SW 1271 (cell line): ENCODE measurements around the gene LDHA.
"Not testable (repeated sequence)": the region's sequence is repeated elsewhere in the genome, so short reads cannot be mapped to it uniquely, and the experiment has no call there.

Source experiments
- DNase-seq, 2 experiments: peaks; one replicate each; lab custom pipeline; 2025; lab: John Stamatoyannopoulos, UW

LDHA gene

DNA sequence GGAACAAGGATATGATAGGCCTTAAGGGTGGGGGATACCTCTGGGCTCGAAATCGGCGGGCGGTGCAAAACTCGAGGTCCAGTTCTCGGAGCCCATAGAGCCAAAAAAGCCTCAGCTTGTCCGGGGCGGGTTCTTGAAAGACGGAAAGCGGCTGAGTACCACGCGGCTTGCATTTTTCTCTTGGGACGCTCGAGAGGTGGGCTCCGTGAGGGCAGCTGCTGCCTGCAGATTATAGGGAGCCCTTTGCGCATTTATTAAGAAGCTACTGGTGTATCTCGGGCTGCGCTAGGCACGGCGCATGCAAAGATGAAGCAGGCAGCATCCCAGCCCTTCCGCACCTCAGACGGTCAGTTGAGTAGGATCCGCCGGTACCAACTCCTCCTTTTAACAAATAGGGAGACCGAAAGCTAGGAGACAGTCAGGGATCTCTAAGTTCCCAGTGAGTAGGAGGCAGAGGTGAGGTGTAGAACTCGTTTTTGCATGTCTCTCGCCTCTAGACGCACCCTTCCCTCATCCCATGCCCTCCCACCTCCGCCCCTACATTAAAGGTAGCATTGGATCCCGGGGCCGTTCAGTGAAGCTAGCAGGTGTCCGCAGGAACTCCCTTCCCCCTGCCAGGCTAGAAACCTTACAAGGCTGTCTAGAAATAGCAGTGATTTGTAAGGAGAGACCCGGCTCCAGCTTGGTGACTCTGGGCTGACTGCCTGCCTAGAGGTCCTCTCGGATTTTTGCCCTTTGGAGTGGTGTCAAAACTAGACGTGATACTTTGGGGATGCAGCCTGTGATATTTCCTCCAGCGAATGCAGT is 768 bp downstream of the LDHA start:
- no peak for DNase-seq

DNA sequence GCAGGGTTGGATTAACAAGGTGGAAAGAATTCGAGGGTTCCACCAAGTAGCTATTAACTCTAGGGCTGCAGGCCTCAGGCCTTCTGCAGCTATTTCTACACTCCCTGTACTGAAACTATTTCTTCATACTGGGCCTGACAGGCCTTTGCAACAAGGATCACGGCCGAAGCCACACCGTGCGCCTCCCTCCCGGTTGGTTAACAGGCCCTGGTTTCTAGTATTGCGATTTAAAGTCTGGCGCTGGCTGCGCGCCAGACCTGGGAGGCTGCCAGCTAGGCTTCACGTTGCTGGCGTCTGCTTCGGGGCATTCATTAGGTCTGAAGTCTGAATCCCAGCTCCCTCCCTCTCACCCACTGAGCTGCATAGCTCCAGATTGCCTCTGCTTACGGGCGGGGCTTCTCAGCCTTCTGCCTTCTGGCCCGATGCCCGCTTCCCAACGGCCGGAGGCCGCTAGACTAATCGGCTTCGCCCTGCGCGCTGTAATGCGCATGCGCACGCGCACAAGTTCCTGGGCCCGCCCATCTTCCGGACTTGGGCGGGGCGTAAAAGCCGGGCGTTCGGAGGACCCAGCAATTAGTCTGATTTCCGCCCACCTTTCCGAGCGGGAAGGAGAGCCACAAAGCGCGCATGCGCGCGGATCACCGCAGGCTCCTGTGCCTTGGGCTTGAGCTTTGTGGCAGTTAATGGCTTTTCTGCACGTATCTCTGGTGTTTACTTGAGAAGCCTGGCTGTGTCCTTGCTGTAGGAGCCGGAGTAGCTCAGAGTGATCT is 1.6 kb downstream of the LDHA start:
- DNase-seq = peak; percentile 96 to 97

- DNase-seq = no peak
These were observed 3.6 kb downstream of the LDHA start for GRCh38 chr11:18397921-18398320.

GRCh38 chr11:18401077-18401476 is 6.7 kb downstream of the LDHA start:
- DNase-seq = not testable (repeated sequence)

DNA sequence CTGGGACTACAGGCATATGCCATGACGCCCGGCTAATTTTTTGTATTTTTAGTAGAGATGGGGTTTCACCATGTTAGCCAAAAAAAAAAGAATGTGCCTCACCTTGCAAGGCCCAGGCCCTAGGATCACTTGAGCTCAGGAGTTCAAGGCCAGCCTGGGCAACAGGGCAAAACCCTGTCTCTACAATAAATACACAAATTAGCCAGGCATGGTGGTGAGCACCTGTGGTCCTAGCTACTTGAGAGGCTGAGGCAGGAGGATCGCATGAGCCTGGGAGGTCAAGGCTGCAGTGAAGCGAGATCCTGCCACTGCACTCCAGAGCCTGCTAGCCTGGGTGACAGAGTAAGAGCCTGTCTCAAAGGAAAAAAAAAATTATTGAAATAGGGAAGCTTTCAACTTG is 9.7 kb downstream of the LDHA start:
- no peak for DNase-seq

DNA sequence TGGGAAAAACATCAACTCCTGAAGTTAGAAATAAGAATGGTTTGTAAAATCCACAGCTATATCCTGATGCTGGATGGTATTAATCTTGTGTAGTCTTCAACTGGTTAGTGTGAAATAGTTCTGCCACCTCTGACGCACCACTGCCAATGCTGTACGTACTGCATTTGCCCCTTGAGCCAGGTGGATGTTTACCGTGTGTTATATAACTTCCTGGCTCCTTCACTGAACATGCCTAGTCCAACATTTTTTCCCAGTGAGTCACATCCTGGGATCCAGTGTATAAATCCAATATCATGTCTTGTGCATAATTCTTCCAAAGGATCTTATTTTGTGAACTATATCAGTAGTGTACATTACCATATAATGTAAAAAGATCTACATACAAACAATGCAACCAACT is 13.0 kb downstream of the LDHA start:
- DNase-seq = peak; percentile 60 to 73

- peak in 1 of 2 experiments; percentile 25 for DNase-seq
These were observed 14.4 kb downstream of the LDHA start for GRCh38 chr11:18408558-18409291.

DNA sequence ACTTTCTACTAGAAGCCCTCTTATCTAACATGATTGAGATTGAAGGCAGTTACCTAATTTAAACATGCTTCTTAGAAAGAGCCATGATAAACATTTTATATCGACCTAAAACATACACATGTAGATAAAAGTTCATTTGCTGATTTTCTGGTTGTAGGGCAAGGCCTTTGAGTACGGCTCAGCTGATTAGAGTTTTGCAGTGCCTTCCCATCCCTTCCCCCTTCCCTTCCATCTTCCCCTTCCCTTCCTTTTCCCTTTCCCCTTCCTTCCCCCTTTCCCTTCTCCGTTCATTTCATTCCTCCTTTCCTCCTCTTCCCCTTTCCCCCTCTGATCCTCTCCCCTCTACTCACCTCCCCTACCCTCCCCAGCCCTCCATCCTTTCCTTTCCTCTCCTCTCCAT is 22.1 kb downstream of the LDHA start:
- no peak for DNase-seq

GRCh38 chr11:18419040-18419439 is 24.7 kb downstream of the LDHA start:
- no peak for DNase-seq

DNA sequence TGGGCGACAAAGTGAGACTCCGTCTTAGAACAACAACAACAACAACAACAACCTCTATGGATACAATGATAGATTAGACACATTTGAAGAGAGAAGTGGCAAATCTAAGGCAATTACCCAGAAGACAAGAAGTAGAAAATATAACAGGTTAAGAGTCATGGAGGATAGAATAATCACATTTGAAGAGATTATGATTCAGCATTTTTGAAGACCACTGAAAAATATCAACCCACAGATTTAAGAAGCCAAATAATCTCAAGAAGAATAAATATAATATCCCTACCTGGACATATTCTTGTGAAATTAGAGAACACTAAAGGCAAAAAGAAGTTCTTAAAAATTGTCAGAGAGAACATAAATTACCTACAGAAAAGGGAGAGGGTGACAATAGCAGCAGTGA is 25.7 kb downstream of the LDHA start:
- no peak for DNase-seq

DNA sequence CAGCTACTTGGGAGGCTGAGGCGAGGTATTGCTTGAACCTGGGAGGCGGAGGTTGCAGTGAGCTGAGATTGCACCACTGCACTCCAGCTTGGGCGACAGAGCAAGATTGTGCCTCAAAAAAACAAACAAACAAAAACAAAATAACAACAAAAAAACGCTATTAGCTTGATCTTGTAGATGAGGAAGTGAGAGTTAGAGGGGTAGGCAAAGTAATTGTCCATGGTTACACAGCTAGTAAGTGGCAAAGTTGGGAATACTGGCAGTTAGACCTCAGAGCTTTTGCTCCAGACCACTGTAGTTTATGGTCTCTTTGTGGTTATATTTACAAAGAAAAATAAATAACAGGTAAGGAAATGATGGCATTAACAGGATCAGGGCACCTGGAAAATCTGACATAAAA is 32.9 kb downstream of the LDHA start:
- no peak for DNase-seq

DNA sequence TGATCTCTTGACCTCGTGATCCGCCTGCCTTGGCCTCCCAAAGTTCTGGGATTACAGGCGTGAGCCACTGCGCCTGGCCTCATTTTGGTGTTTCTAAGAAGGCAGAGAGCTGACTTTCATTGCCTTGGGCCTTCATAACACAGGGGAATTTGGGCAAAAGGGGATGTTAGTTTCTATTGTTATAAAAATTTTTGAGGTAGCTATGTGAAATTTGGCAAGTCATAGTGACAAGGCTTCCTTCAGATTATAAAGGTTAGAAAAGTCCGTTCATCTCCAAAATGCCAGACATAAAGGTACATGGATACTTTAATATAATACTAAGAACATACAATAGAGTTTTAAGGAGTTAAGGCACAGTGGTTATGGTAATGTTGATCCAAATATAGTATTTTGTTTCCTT is 35.0 kb downstream of the LDHA start:
- no peak for DNase-seq

DNA sequence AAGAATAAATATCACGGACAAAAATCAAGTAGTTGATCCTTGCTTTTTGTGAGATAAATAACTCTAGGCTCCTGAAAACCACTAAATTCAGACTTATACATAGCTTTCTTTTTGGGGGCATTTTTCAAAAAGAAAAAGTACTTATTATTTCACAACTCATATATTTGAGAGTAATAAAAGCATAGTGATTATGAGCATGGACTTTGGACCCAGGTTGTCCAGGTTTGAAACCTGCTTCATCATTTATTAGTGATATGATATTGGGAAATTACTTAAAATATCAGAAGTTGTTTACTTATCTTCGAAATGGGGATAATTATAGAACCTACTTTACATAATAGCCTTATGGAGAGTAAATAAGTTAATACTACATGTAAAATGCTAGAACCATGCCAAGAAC is 44.3 kb downstream of the LDHA start:
- DNase-seq = no peak

DNA sequence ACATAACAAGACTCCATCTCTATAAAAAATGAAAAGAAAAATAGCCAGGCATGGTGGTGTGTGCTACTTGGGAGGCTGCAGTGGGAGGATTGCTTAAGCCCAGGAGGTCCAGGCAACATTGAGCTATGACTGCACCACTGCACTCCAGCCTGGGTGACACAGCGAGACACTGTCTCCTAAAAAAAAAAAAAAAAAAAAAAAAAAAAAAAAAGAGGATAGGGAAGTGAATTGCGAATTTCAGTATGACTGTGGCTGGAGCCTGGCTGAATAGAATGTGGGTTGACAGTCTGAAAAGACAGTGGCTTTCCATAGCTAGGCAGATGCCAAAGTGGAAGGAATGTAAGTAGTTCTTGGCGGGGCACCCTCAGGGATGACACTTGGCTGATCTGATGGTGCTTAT is 54.9 kb downstream of the LDHA start:
- no peak for DNase-seq

DNA sequence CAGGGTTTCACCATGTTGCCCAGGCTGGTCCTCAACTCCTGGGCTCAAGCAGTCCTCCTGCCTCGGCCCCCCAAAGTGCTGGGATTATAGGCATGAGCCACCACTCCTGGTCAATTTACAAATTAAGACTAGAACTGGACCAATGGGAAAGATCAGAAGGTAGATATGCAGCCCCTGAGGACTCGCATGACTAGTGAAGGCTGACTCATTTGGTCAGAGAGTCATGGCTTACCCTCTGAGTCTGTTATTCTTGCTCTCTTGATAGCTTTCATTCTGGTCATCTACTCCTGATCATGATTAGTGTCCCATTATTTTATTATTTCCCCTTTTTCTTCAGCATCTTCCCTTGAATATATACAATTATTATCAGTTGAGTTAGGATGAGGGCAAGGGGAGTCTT is 58.6 kb downstream of the LDHA start:
- no peak for DNase-seq

GRCh38 chr11:18455686-18456372 is 61.5 kb downstream of the LDHA start, which contains the start of gene LDHAL6A:
Gene LDHAL6A, plus strand, starts transcription at chr11:18455856. Its CDS starts 825 bp downstream, at chr11:18456681.
- DNase-seq = no peak

DNA sequence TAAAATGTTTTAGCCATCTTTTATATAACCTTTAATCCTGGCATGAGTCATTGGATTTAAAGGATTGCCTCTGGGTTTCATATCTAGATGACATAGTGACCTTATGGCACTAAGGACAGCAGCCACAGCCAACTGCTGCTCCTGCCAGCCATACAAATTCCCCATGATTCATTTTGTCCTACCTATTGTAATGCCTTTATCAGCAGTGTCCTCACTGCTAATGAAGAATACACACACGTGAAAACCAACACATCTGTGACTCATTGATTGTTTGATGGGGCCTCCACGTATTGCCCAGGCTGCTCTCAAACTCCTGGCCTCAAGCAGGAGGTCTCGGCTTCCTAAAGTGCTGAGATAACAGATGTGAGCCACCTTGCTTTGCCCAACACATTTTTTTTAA is 63.1 kb downstream of the LDHA start:
- no peak for DNase-seq
